Keratinocyte (primary cell): ENCODE data around the gene CRABP1.

Experiments
- EZH2 ChIP-seq: IDR thresholded peaks from one replicate; pipeline ENCODE4 v1.6.1; 2012; ENCODE audit warnings: inconsistent platforms, mild to moderate bottlenecking, low read length, moderate library complexity
- TF ChIP-seq, protein P1 (sequence below), 3 experiments: IDR thresholded peaks in 1 of 3; conservative IDR thresholded peaks in 1 of 3; optimal IDR thresholded peaks in 1 of 3; 2 replicates in 2 of 3; 3 replicates in 1 of 3; pipeline versions ENCODE3 to v1.5.1; 2011; ENCODE audit warnings: low read length in 3 of 3, mild to moderate bottlenecking in 3 of 3, moderate library complexity in 2 of 3, control low read depth in 1 of 3, inconsistent platforms in 1 of 3; ENCODE audit not compliant: insufficient read depth in 2 of 3; ENCODE audit errors: extremely low read depth in 1 of 3

DNA sequence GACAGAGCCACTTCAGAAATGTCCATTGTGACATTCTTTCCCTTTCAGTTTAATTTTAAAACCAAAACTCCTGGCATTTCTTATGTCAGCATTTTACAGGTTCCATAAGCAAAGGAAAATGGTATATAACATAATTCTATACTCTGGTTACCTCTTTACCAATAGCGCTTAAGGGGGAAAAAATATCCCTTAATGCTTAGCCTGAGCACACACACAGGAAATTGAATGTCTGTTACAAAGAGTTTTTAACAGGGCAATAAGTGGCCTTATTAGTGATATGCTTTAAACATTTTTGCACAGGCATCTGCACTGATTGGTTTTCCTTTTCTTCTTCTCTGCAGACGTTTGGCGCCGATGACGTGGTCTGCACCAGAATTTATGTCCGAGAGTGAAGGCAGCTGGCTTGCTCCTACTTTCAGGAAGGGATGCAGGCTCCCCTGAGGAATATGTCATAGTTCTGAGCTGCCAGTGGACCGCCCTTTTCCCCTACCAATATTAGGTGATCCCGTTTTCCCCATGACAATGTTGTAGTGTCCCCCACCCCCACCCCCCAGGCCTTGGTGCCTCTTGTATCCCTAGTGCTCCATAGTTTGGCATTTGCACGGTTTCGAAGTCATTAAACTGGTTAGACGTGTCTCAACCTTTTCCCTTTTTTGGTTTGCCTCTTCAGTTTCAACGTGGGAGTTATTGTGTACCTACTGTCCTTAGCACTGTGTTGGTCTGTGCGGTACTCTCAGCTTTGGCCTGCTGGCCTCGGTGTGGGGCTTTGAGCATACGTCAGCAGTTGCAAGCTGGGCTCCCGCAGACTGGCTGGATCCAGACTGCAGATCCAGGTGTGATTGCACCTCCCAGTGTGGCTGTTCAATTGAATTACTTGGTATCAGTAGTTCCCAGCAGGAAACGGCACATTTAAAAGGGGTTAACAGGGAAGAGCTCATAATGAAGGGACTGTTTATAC, 7.7 kb downstream of the CRABP1 start:
- TF ChIP-seq, protein P1, sequence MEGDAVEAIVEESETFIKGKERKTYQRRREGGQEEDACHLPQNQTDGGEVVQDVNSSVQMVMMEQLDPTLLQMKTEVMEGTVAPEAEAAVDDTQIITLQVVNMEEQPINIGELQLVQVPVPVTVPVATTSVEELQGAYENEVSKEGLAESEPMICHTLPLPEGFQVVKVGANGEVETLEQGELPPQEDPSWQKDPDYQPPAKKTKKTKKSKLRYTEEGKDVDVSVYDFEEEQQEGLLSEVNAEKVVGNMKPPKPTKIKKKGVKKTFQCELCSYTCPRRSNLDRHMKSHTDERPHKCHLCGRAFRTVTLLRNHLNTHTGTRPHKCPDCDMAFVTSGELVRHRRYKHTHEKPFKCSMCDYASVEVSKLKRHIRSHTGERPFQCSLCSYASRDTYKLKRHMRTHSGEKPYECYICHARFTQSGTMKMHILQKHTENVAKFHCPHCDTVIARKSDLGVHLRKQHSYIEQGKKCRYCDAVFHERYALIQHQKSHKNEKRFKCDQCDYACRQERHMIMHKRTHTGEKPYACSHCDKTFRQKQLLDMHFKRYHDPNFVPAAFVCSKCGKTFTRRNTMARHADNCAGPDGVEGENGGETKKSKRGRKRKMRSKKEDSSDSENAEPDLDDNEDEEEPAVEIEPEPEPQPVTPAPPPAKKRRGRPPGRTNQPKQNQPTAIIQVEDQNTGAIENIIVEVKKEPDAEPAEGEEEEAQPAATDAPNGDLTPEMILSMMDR (optimal IDR thresholded peaks at IDR 0.05 in 1 of 3, IDR thresholded peaks at IDR 0.05 in 1 of 3, conservative IDR thresholded peaks at IDR 0.05 in 1 of 3; ENCODE audit: extremely low read depth in 1 of 3, insufficient read depth in 2 of 3, low read length in 3 of 3): no peak
- TF ChIP-seq EZH2: no peak
